Keratinocyte (primary cell): ENCODE results near the gene CPED1. TPM values are rescaled to one million over a fixed set of nuclear protein-coding genes. Genes with fewer than 3 reads are reported as not detected.

Experiments
- DNase-seq: peaks from one replicate; pipeline ENCODE4 v3.0.0-alpha.2; 2011; ENCODE audit warnings: low read depth, missing footprints, low spot score
- FAIRE-seq: peaks from 2 replicates; lab custom pipeline; 2011; peaks lifted over from hg19 to GRCh38; lab: Jason Lieb, UNC
- H2AFZ ChIP-seq: 2 replicates; pipeline ENCODE4 v1.6.0; 2012; ENCODE audit warnings: low read length, control low read depth, inconsistent platforms; ENCODE audit not compliant: control insufficient read depth
- H3K27ac ChIP-seq: 2 replicates; pipeline ENCODE4 v1.5.1; 2011; ENCODE audit warnings: low read length; ENCODE audit not compliant: control insufficient read depth, insufficient read depth
- H3K27me3 ChIP-seq: 3 replicates; pipeline ENCODE4 v1.6.0; 2011; ENCODE audit warnings: low read length; ENCODE audit not compliant: control insufficient read depth, insufficient read depth; ENCODE audit errors: extremely low read depth
- H3K36me3 ChIP-seq, 2 experiments: 2 replicates in 1 of 2; 3 replicates in 1 of 2; pipeline ENCODE4 v1.5.1; 2011; ENCODE audit warnings: low read length in 2 of 2, mild to moderate bottlenecking in 1 of 2; ENCODE audit not compliant: control insufficient read depth in 2 of 2, insufficient read depth in 2 of 2; ENCODE audit errors: extremely low read depth in 1 of 2
- H3K4me1 ChIP-seq: 3 replicates; pipeline ENCODE4 v1.5.1; 2011; ENCODE audit warnings: low read length; ENCODE audit not compliant: control insufficient read depth, insufficient read depth; ENCODE audit errors: extremely low read depth
- H3K4me2 ChIP-seq: 3 replicates; pipeline ENCODE4 v1.6.0; 2011; ENCODE audit warnings: low read depth, low read length; ENCODE audit not compliant: control insufficient read depth, insufficient read depth; ENCODE audit errors: extremely low read depth
- H3K4me3 ChIP-seq, 3 experiments: fragments of 200-600 bp in 1 of 3; sonication (generic) in 1 of 3; 2 replicates in 2 of 3; 3 replicates in 1 of 3; pipeline ENCODE4 v1.5.1; 2011 to 2016; ENCODE audit warnings: low read length in 3 of 3, mild to moderate bottlenecking in 3 of 3, control low read depth in 2 of 3, inconsistent platforms in 1 of 3, low read depth in 1 of 3, mixed read lengths in 1 of 3, mixed run types in 1 of 3, moderate library complexity in 1 of 3; ENCODE audit not compliant: control insufficient read depth in 2 of 3, insufficient read depth in 2 of 3; ENCODE audit errors: extremely low read depth in 1 of 3
- H3K79me2 ChIP-seq: 2 replicates; pipeline ENCODE4 v1.6.0; 2012; ENCODE audit warnings: low read length; ENCODE audit not compliant: control insufficient read depth, insufficient read depth
- H3K9ac ChIP-seq: 3 replicates; pipeline ENCODE4 v1.6.0; 2011; ENCODE audit warnings: low read length; ENCODE audit not compliant: control insufficient read depth, insufficient read depth; ENCODE audit errors: extremely low read depth
- H3K9me1 ChIP-seq: 3 replicates; pipeline ENCODE4 v1.6.0; 2011; ENCODE audit warnings: low read length; ENCODE audit not compliant: control insufficient read depth, insufficient read depth; ENCODE audit errors: extremely low read depth
- H3K9me3 ChIP-seq: 2 replicates; pipeline ENCODE4 v1.5.1; 2012; ENCODE audit warnings: low read depth, low read length; ENCODE audit not compliant: control insufficient read depth
- H4K20me1 ChIP-seq: 3 replicates; pipeline ENCODE4 v1.6.0; 2011; ENCODE audit warnings: low read length; ENCODE audit not compliant: control insufficient read depth, insufficient read depth; ENCODE audit errors: extremely low read depth
- CTCF ChIP-seq, 3 experiments: IDR thresholded peaks in 1 of 3; conservative IDR thresholded peaks in 1 of 3; optimal IDR thresholded peaks in 1 of 3; 2 replicates in 2 of 3; 3 replicates in 1 of 3; pipeline versions ENCODE3 to v1.5.1; 2011; ENCODE audit warnings: low read length in 3 of 3, mild to moderate bottlenecking in 3 of 3, moderate library complexity in 2 of 3, control low read depth in 1 of 3, inconsistent platforms in 1 of 3; ENCODE audit not compliant: insufficient read depth in 2 of 3; ENCODE audit errors: extremely low read depth in 1 of 3
- EZH2 ChIP-seq: IDR thresholded peaks from one replicate; pipeline ENCODE4 v1.6.1; 2012; ENCODE audit warnings: inconsistent platforms, mild to moderate bottlenecking, low read length, moderate library complexity
- dilution Hi-C: fragments of 300-500 bp; cut with MboI; formaldehyde crosslinking; loops from one replicate; pipeline ENCODE4 v1.7.0; 2020; ENCODE audit warnings: low sequenced_read_pairs; ENCODE audit not compliant: extremely low pct_ligation_motif_present
- polyA plus RNA-seq, 5 experiments: library from polyadenylated mRNA; depleted of rRNA in 3 of 5; stranded (reverse) in 3 of 5; stranded (forward) in 1 of 5; unstranded in 1 of 5; fragments of >200 nt; gene quantifications; 1 replicate in 1 of 5; 2 replicates in 3 of 5; 3 replicates in 1 of 5; pipeline versions ENCODE4 v1.2.1 to v1.2.3, GENCODE V29; 2011 to 2012; ENCODE audit warnings: missing spikeins in 2 of 5, low read depth in 1 of 5, low replicate concordance in 1 of 5

Gene CPED1
- polyA plus RNA-seq, 1 donor (not counting 4 experiments of a cell fraction or from before 2014, with no cell fraction given), result 0.62 TPM

GRCh38 chr7:121196286-121196685 lies 207.8 kb downstream of the CPED1 start:
- no peak overlapping the region for H3K4me3 ChIP-seq
- no peaks in the 10 kb centered on the region for H4K20me1 ChIP-seq
- no peaks in the 10 kb centered on the region for H3K4me1 ChIP-seq
- dilution Hi-C loops, result no loop called here
- H3K9me3 ChIP-seq, result no peaks in the 10 kb centered on the region
- FAIRE-seq, result no peak
- H3K27ac ChIP-seq, result no peak overlapping the region
- TF ChIP-seq CTCF (optimal IDR thresholded peaks at IDR 0.05 in 1 of 3, IDR thresholded peaks at IDR 0.05 in 1 of 3, conservative IDR thresholded peaks at IDR 0.05 in 1 of 3; ENCODE audit: extremely low read depth in 1 of 3, insufficient read depth in 2 of 3, low read length in 3 of 3), result no peak
- no peaks in the 10 kb centered on the region for H3K9me1 ChIP-seq
- H2AFZ ChIP-seq, result peak overlapping the region; percentile 31
- no peak overlapping the region for H3K9ac ChIP-seq
- H3K27me3 ChIP-seq, result no peaks in the 10 kb centered on the region
- H3K36me3 ChIP-seq, result no peaks in the 10 kb centered on the region
- H3K79me2 ChIP-seq, result no peaks in the 10 kb centered on the region
- DNase-seq, result no peak
- H3K4me2 ChIP-seq, result no peak overlapping the region

- DNase-seq, result no peak
- H3K9ac ChIP-seq, result no peak overlapping the region
- TF ChIP-seq EZH2 (no peak), CTCF (optimal IDR thresholded peaks at IDR 0.05 in 1 of 3, IDR thresholded peaks at IDR 0.05 in 1 of 3, conservative IDR thresholded peaks at IDR 0.05 in 1 of 3; ENCODE audit: extremely low read depth in 1 of 3, insufficient read depth in 2 of 3, low read length in 3 of 3) (no peak)
- no peaks in the 10 kb centered on the region for H3K4me1 ChIP-seq
- no peaks in the 10 kb centered on the region for H3K27me3 ChIP-seq
- dilution Hi-C loops, result no loop called here
- H3K79me2 ChIP-seq, result no peaks in the 10 kb centered on the region
- FAIRE-seq, result no peak
- no peaks in the 10 kb centered on the region for H3K9me3 ChIP-seq
- H3K4me3 ChIP-seq, result no peak overlapping the region
- H3K36me3 ChIP-seq, result no peaks in the 10 kb centered on the region
- no peak overlapping the region for H3K27ac ChIP-seq
- no peak overlapping the region for H2AFZ ChIP-seq
- H3K9me1 ChIP-seq, result no peaks in the 10 kb centered on the region
- H4K20me1 ChIP-seq, result no peaks in the 10 kb centered on the region
- H3K4me2 ChIP-seq, result no peak overlapping the region
These were observed 208.9 kb downstream of the CPED1 start for GRCh38 chr7:121197455-121197854.
